OCI-LY7 (cell line): ENCODE results near the gene BORCS6.

Experiments
- CTCF ChIP-seq: fragments of 200-600 bp; sonication (generic); conservative IDR thresholded peaks from 2 replicates; pipeline ENCODE4 v1.5.1; 2014; ENCODE audit warnings: mild to moderate bottlenecking, antibody characterized with exemption, low read length, moderate library complexity, mixed read lengths
- EZH2phosphoT487 ChIP-seq: fragments of 200-600 bp; sonication (generic); IDR thresholded peaks from 2 replicates; pipeline ENCODE4 v1.6.1; 2018; ENCODE audit warnings: low read depth, borderline replicate concordance, mild to moderate bottlenecking, mixed run types, antibody characterized with exemption, low read length, moderate library complexity, mixed read lengths

- TF ChIP-seq EZH2phosphoT487 (no peak), CTCF (no peak)
Measured at GRCh38 chr17:8146381-8147140, 43.4 kb downstream of the BORCS6 start.
